ENCODE data around the gene PPOX.

PPOX gene

DNA sequence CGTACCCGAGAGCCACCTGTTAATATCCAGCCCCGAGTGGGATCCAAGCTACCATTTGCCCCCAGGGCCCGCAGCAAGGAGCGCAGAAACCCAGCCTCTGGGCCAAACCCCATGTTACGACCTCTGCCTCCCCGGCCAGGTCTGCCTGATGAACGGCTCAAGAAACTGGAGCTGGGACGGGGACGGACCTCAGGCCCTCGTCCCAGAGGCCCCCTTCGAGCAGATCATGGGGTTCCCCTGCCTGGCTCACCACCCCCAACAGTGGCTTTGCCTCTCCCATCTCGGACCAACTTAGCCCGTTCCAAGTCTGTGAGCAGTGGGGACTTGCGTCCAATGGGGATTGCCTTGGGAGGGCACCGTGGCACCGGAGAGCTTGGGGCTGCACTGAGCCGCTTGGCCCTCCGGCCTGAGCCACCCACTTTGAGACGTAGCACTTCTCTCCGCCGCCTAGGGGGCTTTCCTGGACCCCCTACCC lies 5.5 kb upstream of the PPOX start:
- no peak for DNase-seq
- TF ChIP-seq POLR2A (IDR thresholded peaks at IDR 0.05; ENCODE audit: low read length) (no peak), GATA1 (IDR thresholded peaks at IDR 0.05; ENCODE audit: low read depth, low read length) (no peak)

- TF ChIP-seq POLR2A (IDR thresholded peaks at IDR 0.05; ENCODE audit: low read length) (no peak), GATA1 (IDR thresholded peaks at IDR 0.05; ENCODE audit: low read depth, low read length) (no peak)
- DNase-seq: no peak
Measured at GRCh38 chr1:161161652-161162051, 4.6 kb upstream of the PPOX start.

DNA sequence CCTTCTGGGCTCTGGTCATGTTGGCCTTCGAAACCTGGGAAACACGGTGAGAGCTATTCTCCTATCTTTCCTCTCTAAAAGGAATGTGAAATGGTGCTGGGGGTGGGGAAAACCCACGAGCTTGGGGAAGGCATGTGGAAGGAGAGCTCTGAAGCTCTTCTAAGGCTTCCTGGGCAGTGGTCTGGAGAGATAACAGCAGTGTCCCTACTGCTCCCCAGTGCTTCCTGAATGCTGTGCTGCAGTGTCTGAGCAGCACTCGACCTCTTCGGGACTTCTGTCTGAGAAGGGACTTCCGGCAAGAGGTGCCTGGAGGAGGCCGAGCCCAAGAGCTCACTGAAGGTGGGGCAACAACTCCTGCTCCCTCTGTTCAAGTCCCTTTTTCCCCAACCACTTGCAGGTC lies 4.2 kb upstream of the PPOX start:
- TF ChIP-seq GATA1 (IDR thresholded peaks at IDR 0.05; ENCODE audit: low read depth, low read length) (no peak), POLR2A (IDR thresholded peaks at IDR 0.05; ENCODE audit: low read length) (no peak)
- no peak for DNase-seq

- TF ChIP-seq POLR2A (IDR thresholded peaks at IDR 0.05; ENCODE audit: low read length) (no peak), GATA1 (IDR thresholded peaks at IDR 0.05; ENCODE audit: low read depth, low read length) (no peak)
- no peak for DNase-seq
Measured at GRCh38 chr1:161162806-161163205, 3.4 kb upstream of the PPOX start.

GRCh38 chr1:161163793-161164192 lies 2.4 kb upstream of the PPOX start:
- TF ChIP-seq POLR2A (IDR thresholded peaks at IDR 0.05; ENCODE audit: low read length) (no peak), GATA1 (IDR thresholded peaks at IDR 0.05; ENCODE audit: low read depth, low read length) (no peak)
- DNase-seq: no peak

- DNase-seq: peak; percentile 45 to 68
- no peak for TF ChIP-seq POLR2A (IDR thresholded peaks at IDR 0.05; ENCODE audit: low read length)
- no peak for TF ChIP-seq GATA1 (IDR thresholded peaks at IDR 0.05; ENCODE audit: low read depth, low read length)
Measured at GRCh38 chr1:161164901-161165610, 1.2 kb upstream of the PPOX start.

GRCh38 chr1:161166669-161167548 lies 683 bp downstream of the PPOX start:
- DNase-seq: peak; percentile 83 to 89
- peak; percentile 96 for TF ChIP-seq POLR2A (IDR thresholded peaks at IDR 0.05; ENCODE audit: low read length)
- TF ChIP-seq GATA1 (IDR thresholded peaks at IDR 0.05; ENCODE audit: low read depth, low read length): no peak

DNA sequence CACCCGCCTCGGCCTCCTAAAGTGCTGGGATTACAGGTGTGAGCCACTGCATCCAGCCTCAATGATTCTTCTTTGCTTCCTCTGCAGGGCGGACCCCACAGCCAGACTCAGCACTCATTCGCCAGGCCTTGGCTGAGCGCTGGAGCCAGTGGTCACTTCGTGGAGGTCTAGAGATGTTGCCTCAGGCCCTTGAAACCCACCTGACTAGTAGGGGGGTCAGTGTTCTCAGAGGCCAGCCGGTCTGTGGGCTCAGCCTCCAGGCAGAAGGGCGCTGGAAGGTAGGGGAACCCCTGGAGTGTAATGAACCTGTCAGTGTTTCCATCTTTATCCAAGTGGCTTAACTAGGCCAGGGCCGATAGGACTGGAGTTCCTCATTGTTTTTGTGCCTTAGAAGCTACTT lies 2.7 kb downstream of the PPOX start:
- TF ChIP-seq POLR2A (IDR thresholded peaks at IDR 0.05; ENCODE audit: low read length) (no peak), GATA1 (IDR thresholded peaks at IDR 0.05; ENCODE audit: low read depth, low read length) (no peak)
- DNase-seq: no peak

DNA sequence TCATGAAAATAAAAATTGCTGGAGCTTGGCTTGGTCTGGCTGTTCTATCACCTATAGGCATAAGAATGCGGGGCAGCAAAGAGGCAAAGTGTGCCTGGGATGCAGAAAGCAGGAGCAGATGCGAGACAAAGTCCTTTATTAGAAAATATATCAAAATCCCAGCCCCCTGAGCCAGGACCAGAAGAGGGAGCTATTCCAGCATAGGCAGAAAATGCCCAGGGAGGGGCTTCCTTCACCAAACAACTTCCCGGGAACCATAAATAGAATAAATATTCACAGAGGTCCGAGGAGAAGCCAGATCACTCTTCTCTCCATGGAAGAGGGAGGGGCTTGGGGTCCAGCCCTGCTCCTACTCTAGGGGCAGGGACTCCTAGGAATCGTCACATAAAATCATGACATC lies 5.0 kb downstream of the PPOX start:
- TF ChIP-seq GATA1 (IDR thresholded peaks at IDR 0.05; ENCODE audit: low read depth, low read length) (no peak), POLR2A (IDR thresholded peaks at IDR 0.05; ENCODE audit: low read length) (no peak)
- no peak for DNase-seq

GRCh38 chr1:161171696-161172095 lies 5.5 kb downstream of the PPOX start:
- TF ChIP-seq POLR2A (IDR thresholded peaks at IDR 0.05; ENCODE audit: low read length) (peak; percentile 6), GATA1 (IDR thresholded peaks at IDR 0.05; ENCODE audit: low read depth, low read length) (no peak)
- DNase-seq: no peak

DNA sequence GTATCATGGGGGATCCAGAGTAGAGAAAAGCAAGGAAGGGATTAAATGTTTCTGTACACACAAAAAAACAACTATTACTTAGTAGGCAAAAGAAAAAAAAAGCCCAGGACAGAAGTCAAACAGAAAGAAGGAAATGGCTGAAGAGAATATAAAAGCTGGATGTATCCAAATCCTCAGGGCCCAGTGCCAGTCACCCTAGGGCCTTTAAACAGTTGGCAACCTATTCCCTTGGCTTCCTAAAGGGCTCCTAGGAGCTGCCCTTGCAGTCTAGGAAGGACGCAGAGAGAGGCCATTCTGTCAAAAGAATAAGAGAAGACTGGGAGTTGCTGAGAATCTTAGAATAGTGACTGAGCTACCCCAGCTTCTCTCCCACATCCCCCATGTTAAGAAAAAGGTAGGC lies 6.1 kb downstream of the PPOX start:
- no peak for DNase-seq
- no peak for TF ChIP-seq GATA1 (IDR thresholded peaks at IDR 0.05; ENCODE audit: low read depth, low read length)
- TF ChIP-seq POLR2A (IDR thresholded peaks at IDR 0.05; ENCODE audit: low read length): no peak

DNA sequence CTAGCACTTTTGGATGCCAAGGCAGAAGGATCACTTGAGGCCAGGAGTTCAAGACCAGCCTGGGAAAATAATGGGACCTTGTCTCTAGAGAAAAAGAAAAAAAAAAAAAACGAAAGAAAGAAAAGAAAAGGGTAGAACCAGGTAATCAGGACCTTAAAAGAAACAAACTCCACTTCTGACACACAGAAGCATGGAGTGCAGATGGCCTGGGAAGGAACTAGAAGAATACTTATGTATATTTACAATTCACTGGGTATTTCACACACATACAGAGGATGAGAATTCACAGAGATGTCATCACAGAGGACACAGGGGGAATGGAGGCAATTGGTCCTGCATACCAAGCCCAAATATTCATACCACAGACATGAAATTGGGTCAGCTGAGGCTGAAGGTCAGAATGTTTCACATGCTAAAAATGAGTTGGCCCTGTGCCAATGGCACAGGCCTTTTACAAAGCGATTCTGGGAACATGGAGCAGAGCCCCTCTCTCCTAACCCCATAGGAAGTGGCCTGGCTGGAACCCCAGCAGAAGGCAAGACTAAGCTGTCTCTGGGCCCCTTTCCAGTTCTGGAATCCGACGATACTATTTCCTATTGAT lies 6.7 kb downstream of the PPOX start:
- peak; percentile 14 for TF ChIP-seq POLR2A (IDR thresholded peaks at IDR 0.05; ENCODE audit: low read length)
- no peak for TF ChIP-seq GATA1 (IDR thresholded peaks at IDR 0.05; ENCODE audit: low read depth, low read length)
- no peak for DNase-seq

- DNase-seq: no peak
- TF ChIP-seq POLR2A (IDR thresholded peaks at IDR 0.05; ENCODE audit: low read length) (no peak), GATA1 (IDR thresholded peaks at IDR 0.05; ENCODE audit: low read depth, low read length) (no peak)
Measured at GRCh38 chr1:161173711-161174110, 7.5 kb downstream of the PPOX start.

DNA sequence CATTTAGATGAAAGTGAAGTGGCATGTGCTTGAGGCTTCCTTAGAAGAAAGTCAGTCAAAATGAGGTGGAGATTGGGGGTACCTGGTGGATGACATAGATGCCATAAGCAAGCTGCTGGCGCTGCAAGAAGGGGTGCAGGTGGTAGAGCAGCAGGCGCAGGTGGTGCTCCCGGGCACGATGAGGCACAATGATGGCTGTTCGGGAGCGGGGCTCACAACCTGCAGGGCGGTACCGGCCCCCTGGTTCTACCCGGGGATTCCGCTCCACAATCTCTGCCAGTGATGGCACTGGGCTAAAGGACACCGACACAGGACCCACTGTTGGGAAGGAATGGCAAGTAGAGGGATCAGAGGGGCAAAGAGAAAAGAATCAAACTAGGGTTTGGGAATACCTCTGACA lies 8.7 kb downstream of the PPOX start:
- DNase-seq: no peak
- TF ChIP-seq GATA1 (IDR thresholded peaks at IDR 0.05; ENCODE audit: low read depth, low read length) (no peak), POLR2A (IDR thresholded peaks at IDR 0.05; ENCODE audit: low read length) (peak; percentile 31)

All from erythroblast (primary cell).